Upper lobe of right lung (tissue), 1 donor: ENCODE measurements around the gene ISG15. TPM values are rescaled to one million over a fixed set of nuclear protein-coding genes. Genes with fewer than 3 reads are reported as not detected.
"Not testable (repeated sequence)": the region's sequence is repeated elsewhere in the genome, so short reads cannot be mapped to it uniquely, and the experiment has no call there.

Experiments used
- ATAC-seq: fragments of 200-7000 bp; cut with Tn5 transposase; one replicate; pipeline ENCODE4 v1.9.1; 2020; ENCODE audit warnings: mild to moderate bottlenecking, moderate library complexity
- DNase-seq: peaks from one replicate; pipeline ENCODE4 v3.0.0-alpha.2; 2020
- H3K27ac ChIP-seq: fragments of 200-600 bp; one replicate; pipeline ENCODE4 v1.8.0; 2022
- H3K27me3 ChIP-seq: fragments of 200-600 bp; one replicate; pipeline ENCODE4 v1.8.0; 2022; ENCODE audit warnings: mild to moderate bottlenecking
- H3K36me3 ChIP-seq: fragments of 200-600 bp; one replicate; pipeline ENCODE4 v1.8.0; 2022
- H3K4me1 ChIP-seq: fragments of 200-600 bp; one replicate; pipeline ENCODE4 v1.8.0; 2022
- H3K4me3 ChIP-seq: fragments of 200-600 bp; one replicate; pipeline ENCODE4 v1.8.0; 2022; ENCODE audit warnings: mild to moderate bottlenecking
- H3K9me3 ChIP-seq: fragments of 200-600 bp; one replicate; pipeline ENCODE4 v1.8.0; 2022
- intact Hi-C: fragments of 100-400 bp; cut with DNase I; formaldehyde crosslinking; loops from one replicate; pipeline ENCODE4 v1.11.0; 2022
- total RNA-seq: library from RNA; stranded (reverse); fragmentation: NEBNext Ultra II Directional; extraction: Animal tissue kit (Norgen Biotek cat#: 25700); gene quantifications from one replicate; pipeline ENCODE4 v1.2.1, GENCODE V29; 2021
- TF ChIP-seq, protein P1 (sequence below): fragments of 200-600 bp; IDR thresholded peaks from one replicate; pipeline ENCODE4 v1.8.0; 2022; ENCODE audit warnings: antibody characterized with exemption
- donor health status: DM: no; HTN: yes; CAD: no; lungs with severe emphysema.

Gene ISG15
- total RNA-seq, 1 donor from 2014 or later = 93.6 TPM

GRCh38 chr1:974687-975328 lies 38.5 kb upstream of the ISG15 start:
- intact Hi-C loops = no loop called here
- Histone ChIP-seq H3K27ac (no peak overlapping the region), H3K36me3 (no peaks in the 10 kb centered on the region), H3K4me3 (no peak overlapping the region), H3K4me1 (peaks cover 7% of the 10 kb centered on the region), H3K9me3 (no peaks in the 10 kb centered on the region), H3K27me3 (peaks cover 43% of the 10 kb centered on the region)
- TF ChIP-seq, protein P1, sequence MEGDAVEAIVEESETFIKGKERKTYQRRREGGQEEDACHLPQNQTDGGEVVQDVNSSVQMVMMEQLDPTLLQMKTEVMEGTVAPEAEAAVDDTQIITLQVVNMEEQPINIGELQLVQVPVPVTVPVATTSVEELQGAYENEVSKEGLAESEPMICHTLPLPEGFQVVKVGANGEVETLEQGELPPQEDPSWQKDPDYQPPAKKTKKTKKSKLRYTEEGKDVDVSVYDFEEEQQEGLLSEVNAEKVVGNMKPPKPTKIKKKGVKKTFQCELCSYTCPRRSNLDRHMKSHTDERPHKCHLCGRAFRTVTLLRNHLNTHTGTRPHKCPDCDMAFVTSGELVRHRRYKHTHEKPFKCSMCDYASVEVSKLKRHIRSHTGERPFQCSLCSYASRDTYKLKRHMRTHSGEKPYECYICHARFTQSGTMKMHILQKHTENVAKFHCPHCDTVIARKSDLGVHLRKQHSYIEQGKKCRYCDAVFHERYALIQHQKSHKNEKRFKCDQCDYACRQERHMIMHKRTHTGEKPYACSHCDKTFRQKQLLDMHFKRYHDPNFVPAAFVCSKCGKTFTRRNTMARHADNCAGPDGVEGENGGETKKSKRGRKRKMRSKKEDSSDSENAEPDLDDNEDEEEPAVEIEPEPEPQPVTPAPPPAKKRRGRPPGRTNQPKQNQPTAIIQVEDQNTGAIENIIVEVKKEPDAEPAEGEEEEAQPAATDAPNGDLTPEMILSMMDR = no peak
- DNase-seq (no peak), ATAC-seq (no peak)

DNA sequence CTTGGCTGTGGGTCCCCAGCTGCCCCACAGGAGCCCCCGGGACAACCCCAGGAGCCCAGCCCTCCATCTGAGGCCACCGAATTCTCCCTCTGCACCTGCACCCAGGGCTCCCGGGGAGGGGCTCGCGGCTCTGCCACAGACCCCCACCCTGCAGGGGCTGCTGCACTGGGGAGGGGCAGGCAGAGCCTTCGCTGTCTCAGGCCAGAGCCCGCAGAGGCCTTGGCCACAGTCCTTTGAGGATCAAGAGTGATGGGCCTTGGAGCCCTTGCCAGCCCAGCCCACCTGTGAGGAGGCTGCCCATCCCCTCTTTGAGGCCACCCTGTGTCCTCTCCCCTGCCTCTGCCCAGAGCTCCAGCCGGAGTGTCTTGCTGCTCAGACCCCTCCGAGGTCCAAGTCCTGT lies 37.9 kb upstream of the ISG15 start:
- H3K4me1 ChIP-seq = peaks cover 7% of the 10 kb centered on the region
- intact Hi-C loops = no loop called here
- no peaks in the 10 kb centered on the region for H3K9me3 ChIP-seq
- no peak for DNase-seq
- peaks cover 39% of the 10 kb centered on the region for H3K27me3 ChIP-seq
- H3K4me3 ChIP-seq = no peak overlapping the region
- TF ChIP-seq, protein P1 = no peak
- H3K27ac ChIP-seq = no peak overlapping the region
- ATAC-seq = no peak
- no peaks in the 10 kb centered on the region for H3K36me3 ChIP-seq

DNA sequence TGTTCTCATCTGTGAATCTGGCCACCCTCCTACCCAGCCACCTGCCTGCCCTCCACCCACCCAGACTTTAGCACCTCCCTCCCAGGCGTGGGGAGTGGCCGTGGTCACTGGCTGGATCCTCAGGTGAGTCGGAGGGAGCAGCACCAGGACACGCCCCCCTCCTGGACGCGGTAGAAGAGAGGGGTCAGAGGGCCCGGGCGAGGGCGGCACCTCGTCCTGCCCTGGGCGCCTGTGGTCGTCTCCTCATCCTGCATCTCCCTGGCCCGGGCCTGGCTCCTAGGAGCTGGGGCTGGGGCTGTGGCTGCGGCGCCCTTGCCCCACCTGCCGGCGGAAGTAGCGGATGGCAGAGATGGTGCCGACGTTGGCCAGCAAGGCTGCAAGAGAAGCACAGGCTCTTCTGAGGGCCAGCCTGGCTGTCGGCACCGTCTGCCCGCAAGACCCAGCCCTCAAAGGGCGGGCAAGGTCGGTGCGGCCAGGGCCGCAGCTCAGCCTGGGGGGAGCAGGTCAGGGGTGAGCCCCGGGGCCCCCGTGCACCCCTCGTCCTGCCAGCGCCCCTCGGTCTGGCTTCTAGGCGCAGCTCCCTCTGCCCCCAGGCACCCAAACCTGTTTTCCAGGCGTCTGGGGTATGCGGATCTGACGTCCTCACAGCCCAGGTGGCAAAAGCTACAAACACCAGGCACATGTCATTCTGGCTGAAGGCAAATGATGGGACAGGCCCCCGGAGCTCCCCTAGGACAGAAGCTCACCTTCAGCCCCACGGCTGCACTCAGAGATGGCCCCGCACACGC lies 37.2 kb upstream of the ISG15 start:
- TF ChIP-seq, protein P1 = peak; percentile 54
- H3K4me3 ChIP-seq = peak overlapping the region; percentile 39
- ATAC-seq = peak; percentile 75

DNA sequence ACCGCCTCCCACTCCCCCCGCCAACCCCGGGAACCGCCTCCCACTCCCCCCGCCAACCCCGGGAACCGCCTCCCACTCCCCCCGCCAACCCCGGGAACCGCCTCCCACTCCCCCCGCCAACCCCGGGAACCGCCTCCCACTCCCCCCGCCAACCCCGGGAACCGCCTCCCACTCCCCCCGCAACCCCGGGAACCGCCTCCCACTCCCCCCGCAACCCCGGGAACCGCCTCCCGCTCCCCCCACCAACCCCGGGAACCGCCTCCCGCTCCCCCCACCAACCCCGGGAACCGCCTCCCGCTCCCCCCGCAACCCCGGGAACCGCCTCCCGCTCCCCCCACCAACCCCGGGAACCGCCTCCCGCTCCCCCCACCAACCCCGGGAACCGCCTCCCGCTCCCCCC lies 36.5 kb upstream of the ISG15 start:
- H3K4me3 ChIP-seq, H3K36me3 ChIP-seq, H3K9me3 ChIP-seq, ATAC-seq, H3K4me1 ChIP-seq, H3K27ac ChIP-seq, intact Hi-C loops, DNase-seq: not testable (repeated sequence)
- H3K27me3 ChIP-seq = peaks cover 32% of the 10 kb centered on the region

More for the DNA sequence above, 37.2 kb upstream of the ISG15 start:
- no peak overlapping the region for H3K27ac ChIP-seq
- H3K4me1 ChIP-seq = peaks cover 7% of the 10 kb centered on the region
- peaks cover 32% of the 10 kb centered on the region for H3K27me3 ChIP-seq
- no peaks in the 10 kb centered on the region for H3K9me3 ChIP-seq
- no peaks in the 10 kb centered on the region for H3K36me3 ChIP-seq
- DNase-seq = peak; percentile 84
- intact Hi-C loops = no loop called here

DNA sequence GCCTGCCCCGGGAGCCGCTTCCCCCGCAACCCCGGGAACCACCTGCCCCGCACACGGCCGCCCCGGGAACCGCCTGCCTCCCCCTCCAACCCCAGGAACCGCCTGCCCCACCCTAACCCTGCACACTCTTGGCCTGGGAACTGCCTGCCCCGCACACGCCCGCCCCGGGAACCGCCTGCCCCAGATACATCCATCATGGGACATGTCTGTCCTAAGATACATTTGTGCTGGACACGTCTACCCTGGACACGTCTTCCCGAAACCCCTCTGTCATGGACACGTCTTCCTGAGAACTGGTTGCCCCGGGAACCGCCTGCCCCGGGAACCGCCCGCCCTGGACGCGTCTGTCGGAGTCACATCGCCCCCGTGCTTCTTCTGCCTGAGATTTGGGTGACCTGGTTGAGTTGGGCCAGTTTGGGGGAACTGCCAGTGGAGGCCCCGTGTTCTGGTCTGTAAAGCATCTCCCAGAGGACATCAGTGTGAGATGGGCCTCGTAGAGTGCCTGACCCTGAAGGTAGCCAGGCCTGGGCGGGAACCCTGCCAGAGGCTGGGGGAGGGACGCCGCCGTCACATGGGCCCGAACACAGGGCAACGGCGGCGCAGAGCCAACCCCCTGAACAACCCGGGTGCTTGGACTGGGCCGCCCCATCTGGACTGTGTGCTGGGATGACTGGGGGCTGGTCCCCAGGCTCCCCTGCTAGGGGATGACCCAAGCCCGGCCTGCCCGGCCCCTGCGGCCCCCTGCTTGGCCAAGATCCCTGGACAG lies 35.0 kb upstream of the ISG15 start:
- TF ChIP-seq, protein P1 = no peak
- peak; percentile 64 for DNase-seq
- H3K4me1 ChIP-seq = peaks cover 7% of the 10 kb centered on the region
- intact Hi-C loops = no loop called here
- H3K27me3 ChIP-seq = peaks cover 30% of the 10 kb centered on the region
- H3K4me3 ChIP-seq = no peak overlapping the region
- H3K36me3 ChIP-seq = no peaks in the 10 kb centered on the region
- no peak overlapping the region for H3K27ac ChIP-seq
- no peak for ATAC-seq
- no peaks in the 10 kb centered on the region for H3K9me3 ChIP-seq
